ENCODE results near the gene ITGB6.

GRCh38 chr2:160203007-160203406 lies 2.9 kb upstream of the ITGB6 start:
- TF ChIP-seq CTCF (IDR thresholded peaks at IDR 0.05; ENCODE audit: borderline replicate concordance, extremely low read depth, low read length, poor library complexity, severe bottlenecking) (no peak), EZH2 (IDR thresholded peaks at IDR 0.05; ENCODE audit: borderline replicate concordance, low read depth, low read length, severe bottlenecking) (no peak)
